Measurements from ENCODE around the gene KCNMA1. TPM values are rescaled to one million over a fixed set of nuclear protein-coding genes. Genes with fewer than 3 reads are reported as not detected.

The KCNMA1 gene
- total and polyA plus RNA-seq, 2 donors (not counting 1 experiment from before 2014, with no cell fraction given), result 0.82 to 3.1 TPM

DNA sequence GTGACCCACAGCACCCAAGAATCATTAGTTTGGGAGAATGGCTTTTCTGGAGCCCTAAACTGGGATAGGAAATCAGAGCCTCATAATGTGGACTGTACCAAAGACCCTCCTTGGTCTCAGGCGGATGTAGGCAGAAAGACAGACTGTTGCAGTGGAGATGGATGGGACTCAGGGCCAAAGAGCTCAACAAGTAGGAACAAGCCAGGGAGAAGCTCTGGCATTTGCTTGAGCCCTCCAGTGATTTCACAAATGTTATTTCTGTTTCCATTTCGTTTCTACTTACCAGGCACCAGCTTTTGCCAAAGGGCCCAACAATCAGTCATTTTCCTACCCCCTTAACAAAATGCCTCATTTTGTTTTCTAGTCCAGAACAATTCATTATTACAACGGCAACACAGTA is 762.7 kb downstream of the KCNMA1 start:
- ATAC-seq (ENCODE audit: low read depth) (no peak), DNase-seq (no peak)
- ChIA-PET CTCF (no interaction called here), POLR2A (no interaction called here)
- Mint-ChIP-seq H3K4me3 (no peak overlapping the region), H3K9me3 (ENCODE audit: insufficient read depth) (no peaks in the 10 kb centered on the region), H3K4me1 (peaks cover 18% of the 10 kb centered on the region), H3K27me3 (peaks cover 6% of the 10 kb centered on the region), H3K27ac (no peak overlapping the region)
- no peaks in the 10 kb centered on the region for H3K79me2 ChIP-seq (ENCODE audit: control insufficient read depth, insufficient read depth, low read length)
- H4K20me1 ChIP-seq (ENCODE audit: control insufficient read depth, insufficient read depth, low read length, poor library complexity, severe bottlenecking), result no peaks in the 10 kb centered on the region
- peaks cover 0 to 3% (median 0%) of the 10 kb centered on the region in 3 donors for H3K9me3 ChIP-seq (ENCODE audit: control extremely low read depth in 1 of 3, control insufficient read depth in 2 of 3, insufficient read depth in 1 of 3, low read length in 2 of 3)
- no peak overlapping the region for H3K27ac ChIP-seq (ENCODE audit: low read length in 2 of 2)
- H3K4me2 ChIP-seq (replicated peaks; ENCODE audit: low read depth, low read length, poor library complexity, severe bottlenecking), result no peak overlapping the region
- peaks cover 0 to 30% of the 10 kb centered on the region in 2 donors for H3K4me1 ChIP-seq (ENCODE audit: control insufficient read depth in 2 of 2, insufficient read depth in 2 of 2, low read length in 2 of 2)
- no peak overlapping the region for H3K9ac ChIP-seq (ENCODE audit: low read length)
- 100% methylated on average over 2 of the region's 3 CpGs for WGBS (ENCODE audit: insufficient coverage)
- H3K36me3 ChIP-seq (replicated peaks in 1 of 2; ENCODE audit: control extremely low read depth in 1 of 2, control insufficient read depth in 1 of 2, extremely low read depth in 1 of 2, insufficient read depth in 2 of 2, low read length in 1 of 2), result no peaks in the 10 kb centered on the region
- intact Hi-C loops (cut with micrococcal nuclease), result no loop called here
- H2AFZ ChIP-seq (ENCODE audit: insufficient read depth, low read depth, low read length, poor library complexity, severe bottlenecking), result no peak overlapping the region
- no peak overlapping the region for H3K4me3 ChIP-seq (ENCODE audit: control extremely low read depth in 1 of 5, extremely low read depth in 1 of 5, insufficient read depth in 1 of 5, low read depth in 2 of 5, low read length in 4 of 5)
- TF ChIP-seq, protein P1, sequence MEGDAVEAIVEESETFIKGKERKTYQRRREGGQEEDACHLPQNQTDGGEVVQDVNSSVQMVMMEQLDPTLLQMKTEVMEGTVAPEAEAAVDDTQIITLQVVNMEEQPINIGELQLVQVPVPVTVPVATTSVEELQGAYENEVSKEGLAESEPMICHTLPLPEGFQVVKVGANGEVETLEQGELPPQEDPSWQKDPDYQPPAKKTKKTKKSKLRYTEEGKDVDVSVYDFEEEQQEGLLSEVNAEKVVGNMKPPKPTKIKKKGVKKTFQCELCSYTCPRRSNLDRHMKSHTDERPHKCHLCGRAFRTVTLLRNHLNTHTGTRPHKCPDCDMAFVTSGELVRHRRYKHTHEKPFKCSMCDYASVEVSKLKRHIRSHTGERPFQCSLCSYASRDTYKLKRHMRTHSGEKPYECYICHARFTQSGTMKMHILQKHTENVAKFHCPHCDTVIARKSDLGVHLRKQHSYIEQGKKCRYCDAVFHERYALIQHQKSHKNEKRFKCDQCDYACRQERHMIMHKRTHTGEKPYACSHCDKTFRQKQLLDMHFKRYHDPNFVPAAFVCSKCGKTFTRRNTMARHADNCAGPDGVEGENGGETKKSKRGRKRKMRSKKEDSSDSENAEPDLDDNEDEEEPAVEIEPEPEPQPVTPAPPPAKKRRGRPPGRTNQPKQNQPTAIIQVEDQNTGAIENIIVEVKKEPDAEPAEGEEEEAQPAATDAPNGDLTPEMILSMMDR (IDR thresholded peaks at IDR 0.05), result no peak
- no peak for TF ChIP-seq EZH2 (IDR thresholded peaks at IDR 0.05; ENCODE audit: borderline replicate concordance, insufficient read depth, low read depth, low read length, poor library complexity, severe bottlenecking)
- H3K27me3 ChIP-seq (replicated peaks in 1 of 4; ENCODE audit: control extremely low read depth in 1 of 4, control insufficient read depth in 3 of 4, insufficient read depth in 4 of 4, low read length in 3 of 4), result peaks cover 0 to 4% (median 0%) of the 10 kb centered on the region in 4 experiments

DNA sequence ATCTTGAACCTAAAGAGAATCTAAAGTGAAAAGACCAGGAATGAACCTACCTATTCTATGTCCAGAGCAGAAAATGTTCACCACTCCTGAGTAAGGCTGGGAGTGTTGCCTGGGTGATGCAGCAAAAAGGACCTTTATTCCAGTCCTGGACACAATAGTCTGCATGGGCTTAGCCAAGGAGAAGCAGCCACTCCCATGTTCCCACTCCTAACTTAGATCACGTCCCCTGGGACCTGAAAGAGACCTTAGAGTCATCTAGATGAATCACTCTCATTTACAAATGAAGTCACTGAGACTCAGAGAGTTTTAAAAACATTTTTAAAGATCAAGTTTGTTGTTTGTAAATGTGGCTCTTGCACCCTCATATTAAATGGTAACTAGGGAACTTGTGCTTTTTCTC is 763.4 kb downstream of the KCNMA1 start:
- DNase-seq, result no peak
- POLR2A ChIA-PET, result no interaction called here

More for the DNA sequence above, 763.4 kb downstream of the KCNMA1 start:
- peaks cover 6% of the 10 kb centered on the region for H3K27me3 Mint-ChIP-seq
- no peak overlapping the region for H3K9ac ChIP-seq (ENCODE audit: low read length)
- H3K4me3 ChIP-seq (ENCODE audit: control extremely low read depth in 1 of 5, extremely low read depth in 1 of 5, insufficient read depth in 1 of 5, low read depth in 2 of 5, low read length in 4 of 5), result no peak overlapping the region
- H3K27ac ChIP-seq (ENCODE audit: low read length in 2 of 2), result no peak overlapping the region
- no CpG with 5 or more reads among the region's 1 CpG for WGBS (ENCODE audit: insufficient coverage)
- peaks cover 0 to 4% (median 0%) of the 10 kb centered on the region in 4 experiments for H3K27me3 ChIP-seq (replicated peaks in 1 of 4; ENCODE audit: control extremely low read depth in 1 of 4, control insufficient read depth in 3 of 4, insufficient read depth in 4 of 4, low read length in 3 of 4)
- no peak overlapping the region for H2AFZ ChIP-seq (ENCODE audit: insufficient read depth, low read depth, low read length, poor library complexity, severe bottlenecking)
- H3K9me3 Mint-ChIP-seq (ENCODE audit: insufficient read depth), result no peaks in the 10 kb centered on the region
- H3K9me3 ChIP-seq (ENCODE audit: control extremely low read depth in 1 of 3, control insufficient read depth in 2 of 3, insufficient read depth in 1 of 3, low read length in 2 of 3), result peaks cover 0 to 4% (median 0%) of the 10 kb centered on the region in 3 donors
- no peak for ATAC-seq (ENCODE audit: low read depth)
- peaks cover 11% of the 10 kb centered on the region for H3K4me1 Mint-ChIP-seq
- H3K4me1 ChIP-seq (ENCODE audit: control insufficient read depth in 2 of 2, insufficient read depth in 2 of 2, low read length in 2 of 2), result peaks cover 0 to 25% of the 10 kb centered on the region in 2 donors
- H3K27ac Mint-ChIP-seq, result no peak overlapping the region
- no peak overlapping the region for H3K4me2 ChIP-seq (replicated peaks; ENCODE audit: low read depth, low read length, poor library complexity, severe bottlenecking)
- intact Hi-C loops (cut with micrococcal nuclease), result no loop called here
- H4K20me1 ChIP-seq (ENCODE audit: control insufficient read depth, insufficient read depth, low read length, poor library complexity, severe bottlenecking), result no peaks in the 10 kb centered on the region
- no peaks in the 10 kb centered on the region for H3K36me3 ChIP-seq (replicated peaks in 1 of 2; ENCODE audit: control extremely low read depth in 1 of 2, control insufficient read depth in 1 of 2, extremely low read depth in 1 of 2, insufficient read depth in 2 of 2, low read length in 1 of 2)
- CTCF ChIA-PET, result no interaction called here
- no peak overlapping the region for H3K4me3 Mint-ChIP-seq
- no peaks in the 10 kb centered on the region for H3K79me2 ChIP-seq (ENCODE audit: control insufficient read depth, insufficient read depth, low read length)
- no peak for TF ChIP-seq EZH2 (IDR thresholded peaks at IDR 0.05; ENCODE audit: borderline replicate concordance, insufficient read depth, low read depth, low read length, poor library complexity, severe bottlenecking)
- TF ChIP-seq, protein P1 (IDR thresholded peaks at IDR 0.05), result no peak

Data from B cell (primary cell).